ENCODE results near the gene TRABD2A. TPM values are rescaled to one million over a fixed set of nuclear protein-coding genes. Genes with fewer than 3 reads are reported as not detected.
"Not testable (repeated sequence)": the region's sequence is repeated elsewhere in the genome, so short reads cannot be mapped to it uniquely, and the experiment has no call there.

TRABD2A gene
- total RNA-seq, 1 donor from 2014 or later, result 4.1 TPM

GRCh38 chr2:84879584-84880394 lies 1.1 kb downstream of the TRABD2A start:
- DNase-seq (ENCODE audit: low spot score), result no peak

DNA sequence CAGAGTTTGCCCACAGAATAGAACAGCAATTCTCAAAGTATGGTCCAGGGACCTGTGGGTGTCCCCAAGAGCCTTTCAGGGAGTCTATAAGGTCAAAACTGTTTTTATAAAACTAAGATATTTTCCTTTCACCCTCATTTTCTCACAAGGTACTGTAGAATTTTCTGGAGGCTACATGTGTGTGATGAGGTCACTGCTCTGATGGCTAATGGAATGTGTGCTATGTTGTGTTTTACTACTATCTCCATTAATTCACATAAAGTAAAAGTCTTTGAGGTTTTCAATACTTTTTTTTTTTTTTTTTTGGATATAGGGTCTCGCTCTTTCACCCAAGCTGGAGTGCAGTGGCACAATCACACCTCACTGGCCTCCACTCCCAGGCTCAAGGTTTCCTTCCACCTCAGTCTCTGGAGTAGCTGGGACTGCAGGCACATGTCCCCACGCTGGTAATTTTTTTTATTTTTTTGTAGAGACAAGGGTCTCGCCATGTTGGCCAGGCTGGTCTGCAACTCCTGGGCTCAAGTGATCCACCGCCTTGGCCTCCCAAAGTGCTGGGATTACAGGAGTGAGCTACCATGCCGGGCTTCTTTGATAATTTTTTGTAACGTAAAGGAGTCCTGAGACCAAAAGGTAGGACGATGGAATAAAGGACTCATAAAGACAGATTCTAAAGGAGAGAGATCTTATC lies 1.8 kb downstream of the TRABD2A start:
- no peak for DNase-seq (ENCODE audit: low spot score)

DNA sequence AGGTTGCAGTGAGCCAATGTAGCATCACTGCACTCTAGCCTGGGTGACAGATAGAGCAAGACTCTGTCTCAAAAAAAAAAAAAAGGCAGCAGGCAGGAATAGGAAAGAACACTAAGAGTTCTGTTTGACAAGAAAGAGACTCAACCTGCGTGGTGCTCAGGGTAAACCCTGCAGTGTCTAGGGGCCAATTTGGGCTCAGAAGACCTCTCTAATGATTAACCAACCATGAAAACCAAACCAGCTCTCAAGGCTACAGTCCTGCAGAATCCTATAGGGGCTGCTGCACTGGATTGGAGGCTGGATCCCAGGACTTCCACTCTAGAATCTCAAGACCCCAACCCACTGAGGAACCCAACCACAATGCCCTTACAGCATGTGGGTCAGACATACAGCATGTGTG lies 2.4 kb downstream of the TRABD2A start:
- DNase-seq (ENCODE audit: low spot score), result no peak

DNA sequence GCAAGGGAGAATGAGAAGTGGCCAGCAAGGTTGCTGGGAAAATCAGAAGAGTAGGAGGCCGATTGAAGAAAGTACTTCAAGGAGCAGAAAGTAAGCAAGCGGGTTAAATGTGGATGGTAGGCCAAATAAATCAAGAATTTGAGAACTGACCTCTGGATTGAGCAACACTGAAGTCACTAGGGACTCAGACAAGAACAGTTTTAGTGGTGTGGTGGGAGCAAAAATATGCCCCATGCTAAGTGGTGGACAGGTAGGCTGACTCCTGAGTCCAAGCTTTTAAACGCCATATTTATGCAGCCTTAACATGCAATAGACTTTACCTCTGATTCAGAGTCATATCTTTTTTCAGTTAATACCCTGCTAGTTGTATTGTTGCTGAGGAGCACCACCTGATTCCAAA lies 4.5 kb downstream of the TRABD2A start:
- no peak for DNase-seq (ENCODE audit: low spot score)

- not testable (repeated sequence) for DNase-seq (ENCODE audit: low spot score)
Observed at GRCh38 chr2:84875619-84876018, 5.3 kb downstream of the TRABD2A start.

GRCh38 chr2:84875213-84875560 lies 5.7 kb downstream of the TRABD2A start:
- no peak for DNase-seq (ENCODE audit: low spot score)

DNA sequence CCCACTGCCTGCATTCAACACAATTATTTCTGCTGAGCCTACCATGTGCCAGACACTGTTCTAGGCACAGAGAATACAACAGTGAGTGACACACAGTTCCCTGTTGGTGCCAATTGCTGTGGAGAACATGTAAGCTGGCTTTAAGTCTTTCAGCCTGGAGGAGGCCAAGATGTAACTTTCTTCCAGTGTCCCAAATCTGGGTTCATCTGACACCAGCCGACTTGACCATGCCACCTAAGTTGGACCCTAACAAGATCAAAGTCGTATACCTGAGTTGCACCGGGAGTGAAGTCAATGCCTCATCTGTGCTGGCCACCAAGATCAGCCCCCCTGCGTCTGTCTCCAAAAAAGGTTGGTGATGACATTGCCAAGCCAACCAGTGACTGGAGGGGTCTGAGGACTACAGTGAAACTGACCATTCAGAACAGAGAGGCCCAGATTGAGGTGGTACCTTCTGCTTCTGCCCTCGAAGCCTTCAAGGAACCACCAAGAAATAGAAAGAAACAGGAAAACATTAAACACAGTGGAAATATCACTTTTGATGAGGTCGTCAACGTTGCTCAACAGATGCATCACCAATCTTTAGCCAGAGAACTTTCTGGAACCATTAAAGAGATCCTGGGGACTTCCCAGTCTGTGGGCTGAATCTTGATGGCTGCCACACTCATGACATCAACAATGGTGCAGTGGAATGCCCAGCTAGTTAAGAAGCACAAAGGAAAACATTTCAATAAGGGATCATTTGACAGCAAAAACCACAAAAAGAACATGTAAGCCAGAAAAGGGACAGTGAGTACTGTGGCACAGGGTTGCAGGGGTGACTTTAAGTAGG lies 6.3 kb downstream of the TRABD2A start:
- no peak for DNase-seq (ENCODE audit: low spot score)

GRCh38 chr2:84873350-84873749 lies 7.5 kb downstream of the TRABD2A start:
- DNase-seq (ENCODE audit: low spot score), result no peak

- DNase-seq (ENCODE audit: low spot score), result not testable (repeated sequence)
Observed at GRCh38 chr2:84872691-84873090, 8.2 kb downstream of the TRABD2A start.

GRCh38 chr2:84870306-84870705 lies 10.6 kb downstream of the TRABD2A start:
- DNase-seq (ENCODE audit: low spot score), result no peak

DNA sequence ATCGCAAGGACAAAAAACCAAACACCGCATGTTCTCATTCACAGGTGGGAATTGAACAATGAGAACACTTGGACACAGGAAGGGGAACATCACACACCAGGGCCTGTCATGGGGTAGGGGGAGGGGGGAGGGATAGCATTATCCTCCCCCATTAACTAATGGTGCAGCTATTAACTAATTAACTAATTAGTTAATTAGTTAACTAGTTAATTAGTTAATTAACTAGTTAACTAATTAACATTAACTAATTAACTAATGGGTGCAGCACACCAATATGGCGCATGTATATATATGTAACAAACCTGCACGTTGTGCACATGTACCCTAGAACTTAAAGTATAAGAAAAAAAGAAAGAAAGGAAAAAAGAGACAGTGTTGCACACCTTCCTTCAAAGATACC lies 12.6 kb downstream of the TRABD2A start:
- DNase-seq (ENCODE audit: low spot score), result not testable (repeated sequence)

DNA sequence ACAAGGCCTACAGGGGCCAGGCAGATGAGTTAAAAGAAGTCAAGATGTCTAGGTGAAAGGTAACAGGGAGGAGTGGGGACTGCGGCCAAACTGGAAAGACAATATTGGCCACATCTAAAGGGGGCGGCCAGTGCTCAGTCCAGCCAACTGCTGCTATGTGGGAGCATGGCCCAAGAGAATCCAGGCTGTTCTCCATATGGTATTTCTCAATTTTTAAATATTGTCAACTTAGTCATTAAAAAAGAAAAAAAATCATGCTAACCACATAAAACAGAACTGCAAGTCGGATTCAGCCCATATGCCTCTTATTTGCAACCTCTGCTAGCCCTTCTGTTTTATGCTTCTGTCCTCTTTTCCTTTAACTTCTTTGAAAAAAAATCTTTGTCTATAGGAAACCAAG lies 14.8 kb downstream of the TRABD2A start:
- no peak for DNase-seq (ENCODE audit: low spot score)

- DNase-seq (ENCODE audit: low spot score), result no peak
Observed at GRCh38 chr2:84865181-84865783, 15.6 kb downstream of the TRABD2A start.

DNA sequence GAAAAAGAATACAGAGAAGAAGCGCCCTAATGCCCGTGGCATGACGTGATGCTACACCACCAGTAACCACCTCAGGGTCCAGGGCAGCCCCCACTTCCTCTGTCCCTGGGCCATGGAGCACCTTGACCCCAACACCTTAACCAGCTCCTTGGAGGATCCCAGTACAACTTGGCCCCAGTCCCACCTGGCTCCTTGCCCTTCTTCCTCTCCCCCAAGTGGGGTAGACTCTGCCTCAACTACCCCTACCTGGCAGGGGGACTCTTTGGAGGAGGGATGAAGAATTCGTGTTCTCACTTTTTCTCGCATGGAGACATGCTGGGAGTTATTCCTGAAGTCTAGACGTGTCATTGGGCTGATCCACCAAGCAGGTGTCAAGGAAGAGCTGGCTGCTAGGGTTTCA lies 18.9 kb downstream of the TRABD2A start:
- no peak for DNase-seq (ENCODE audit: low spot score)

GRCh38 chr2:84861539-84861938 lies 19.3 kb downstream of the TRABD2A start:
- DNase-seq (ENCODE audit: low spot score), result no peak

GRCh38 chr2:84858937-84859336 lies 21.9 kb downstream of the TRABD2A start:
- no peak for DNase-seq (ENCODE audit: low spot score)

DNA sequence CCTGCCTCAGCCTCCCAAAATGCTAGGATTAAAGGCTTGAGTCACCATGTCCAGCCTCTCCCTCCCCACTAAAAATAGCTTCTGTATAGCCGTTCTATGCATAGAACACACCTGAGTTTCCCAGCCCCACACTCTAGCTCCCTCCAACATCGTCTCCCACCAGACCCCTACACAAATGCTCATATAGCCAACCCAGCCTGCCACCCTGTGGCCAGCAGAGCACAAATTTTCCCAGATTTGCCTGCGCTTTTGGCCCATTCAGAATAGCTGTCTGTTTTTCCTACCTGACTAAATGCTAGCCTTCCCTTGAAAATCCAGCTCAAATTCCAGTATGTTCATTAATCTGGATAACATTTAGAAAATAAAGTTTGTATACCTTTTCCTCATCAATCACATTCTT lies 22.8 kb downstream of the TRABD2A start:
- no peak for DNase-seq (ENCODE audit: low spot score)

DNA sequence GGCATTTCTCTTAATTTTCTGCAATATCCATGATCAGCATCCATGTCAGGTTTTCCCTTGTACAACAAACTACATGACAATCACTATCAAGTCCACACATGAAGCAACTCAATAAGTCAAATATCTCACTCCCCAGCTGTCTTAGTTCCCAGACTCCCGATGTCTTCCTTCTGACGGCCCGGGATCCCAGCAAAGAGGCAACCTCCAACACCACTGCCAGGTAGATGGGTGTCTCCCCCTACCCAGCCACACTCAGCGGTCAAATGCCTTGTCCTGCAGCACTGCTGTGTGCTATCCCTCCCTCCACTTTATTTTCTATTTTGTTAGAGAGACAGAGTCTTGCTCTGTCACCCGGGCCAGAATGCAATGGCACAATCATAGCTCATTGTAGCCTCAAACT lies 23.3 kb downstream of the TRABD2A start:
- DNase-seq (ENCODE audit: low spot score), result no peak

DNA sequence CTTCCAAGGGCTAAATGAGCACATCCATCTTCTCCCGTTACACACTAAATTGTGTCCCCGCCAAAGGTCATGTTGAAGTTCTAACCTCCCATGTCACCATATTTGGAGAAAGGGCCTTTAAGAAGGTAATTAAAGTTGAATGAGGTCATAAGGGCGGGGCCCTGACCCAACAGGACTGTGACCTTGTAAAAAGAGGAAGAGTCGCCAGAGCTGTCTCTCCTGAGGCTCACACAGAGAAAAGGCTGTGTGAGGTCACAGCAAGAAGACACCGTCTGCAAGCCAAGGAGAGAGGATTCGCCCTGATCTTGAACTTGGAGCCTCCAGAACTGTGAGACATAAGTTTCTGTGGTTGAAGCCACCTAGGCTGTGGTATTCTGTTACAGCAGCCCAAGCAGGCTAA lies 24.1 kb downstream of the TRABD2A start:
- DNase-seq (ENCODE audit: low spot score), result no peak

DNA sequence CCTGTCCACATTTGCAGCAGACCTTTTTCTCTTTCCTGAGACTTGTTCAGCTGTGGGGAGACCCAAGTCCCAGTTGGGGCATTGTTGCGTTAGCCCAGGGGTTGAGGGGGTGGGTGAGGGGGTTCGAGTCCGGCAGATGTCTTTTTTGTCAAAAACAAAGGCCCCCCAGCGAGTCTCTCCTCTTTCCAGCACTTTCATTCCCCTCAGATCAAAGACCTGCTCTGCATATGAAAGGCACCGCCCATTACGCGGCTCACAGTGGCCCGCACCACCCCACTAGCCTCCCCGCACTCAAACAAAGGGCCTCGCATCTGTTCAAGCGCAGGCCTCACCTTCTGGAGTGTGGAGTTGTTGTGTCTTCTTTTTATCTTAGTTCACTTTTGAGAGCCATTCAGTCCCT lies 25.2 kb downstream of the TRABD2A start:
- no peak for DNase-seq (ENCODE audit: low spot score)

GRCh38 chr2:84854850-84855249 lies 26.0 kb downstream of the TRABD2A start:
- no peak for DNase-seq (ENCODE audit: low spot score)

- DNase-seq (ENCODE audit: low spot score), result no peak
Observed at GRCh38 chr2:84851876-84852275, 29.0 kb downstream of the TRABD2A start.
